H1 (cell line): ENCODE results near the gene ADAT3. TPM values are rescaled to one million over a fixed set of nuclear protein-coding genes. Genes with fewer than 3 reads are reported as not detected.

Experiments
- CTCF ChIA-PET: fragments of 300-600 bp; sonication (Branson Sonifier 250); formaldehyde crosslinking; loops from one replicate; lab custom pipeline; 2021; ENCODE audit not compliant: partially characterized antibody; lab: Charles Lee
- POLR2A ChIA-PET: fragments of 300-600 bp; sonication (Branson Sonifier 250); formaldehyde crosslinking; loops from one replicate; lab custom pipeline; 2021; ENCODE audit warnings: inconsistent platforms; ENCODE audit not compliant: partially characterized antibody; lab: Charles Lee
- DNase-seq, 2 experiments: peaks; one replicate each; pipeline versions ENCODE4 v3.0.0 to v3.0.0-alpha.2; 2010 to 2022; ENCODE audit warnings: low spot score in 2 of 2, low read depth in 1 of 2, mixed read lengths in 1 of 2
- FAIRE-seq: peaks from 2 replicates; lab custom pipeline; 2011; peaks lifted over from hg19 to GRCh38; lab: Jason Lieb, UNC
- H2AFZ ChIP-seq: 2 replicates; pipeline ENCODE4 v1.8.1; 2012; ENCODE audit warnings: low read length, inconsistent platforms
- H2AK5ac ChIP-seq: 2 replicates; pipeline ENCODE4 v1.6.1; 2013; ENCODE audit warnings: low read depth, low read length
- H2BK120ac ChIP-seq: replicated peaks from 2 replicates; pipeline ENCODE3; 2013; ENCODE audit warnings: low read depth, low read length, inconsistent platforms
- H2BK12ac ChIP-seq: 2 replicates; pipeline ENCODE4 v1.6.1; 2013; ENCODE audit warnings: low read depth, low read length
- H2BK15ac ChIP-seq: 2 replicates; pipeline ENCODE4 v1.6.1; 2013; ENCODE audit warnings: low read length
- H2BK20ac ChIP-seq: 2 replicates; pipeline ENCODE4 v1.6.1; 2013; ENCODE audit warnings: low read length
- H2BK5ac ChIP-seq: 2 replicates; pipeline ENCODE4 v1.6.1; 2013; ENCODE audit warnings: low read depth, low read length
- H3K14ac ChIP-seq: 2 replicates; pipeline ENCODE4 v1.6.1; 2013; ENCODE audit warnings: inconsistent platforms; ENCODE audit not compliant: insufficient read length
- H3K18ac ChIP-seq: 2 replicates; pipeline ENCODE4 v1.6.1; 2013; ENCODE audit warnings: low read length; ENCODE audit errors: extremely low read depth
- H3K23ac ChIP-seq: 2 replicates; pipeline ENCODE4 v1.6.1; 2013; ENCODE audit warnings: inconsistent platforms; ENCODE audit not compliant: insufficient read length
- H3K23me2 ChIP-seq: 2 replicates; pipeline ENCODE4 v1.6.1; 2013; ENCODE audit warnings: low read depth, low read length
- H3K27ac ChIP-seq: 2 replicates; pipeline ENCODE4 v1.6.1; 2011; ENCODE audit warnings: low read depth, low read length, inconsistent platforms
- H3K27me3 ChIP-seq, 4 experiments: replicated peaks in 1 of 4; 1 replicate in 1 of 4; 2 replicates in 3 of 4; pipeline versions ENCODE4 v1.6.1 to v1.8.1; 2011 to 2013; ENCODE audit warnings: low read length in 3 of 4, mild to moderate bottlenecking in 3 of 4, inconsistent platforms in 2 of 4, mixed read lengths in 2 of 4, moderate library complexity in 1 of 4; ENCODE audit not compliant: control insufficient read depth in 3 of 4, insufficient read depth in 3 of 4; ENCODE audit errors: extremely low read depth in 1 of 4
- H3K36me3 ChIP-seq, 4 experiments: 2 replicates each; pipeline versions ENCODE4 v1.6.1 to v1.8.1; 2011 to 2013; ENCODE audit warnings: mild to moderate bottlenecking in 4 of 4, low read length in 3 of 4, moderate library complexity in 2 of 4, control low read depth in 1 of 4, inconsistent platforms in 1 of 4; ENCODE audit not compliant: insufficient read depth in 4 of 4, control insufficient read depth in 2 of 4
- H3K4ac ChIP-seq: replicated peaks from 2 replicates; pipeline ENCODE3; 2013; ENCODE audit warnings: low read length, low read depth, mixed read lengths, inconsistent platforms; ENCODE audit not compliant: insufficient read length
- H3K4me1 ChIP-seq, 4 experiments: replicated peaks in 1 of 4; 1 replicate in 1 of 4; 2 replicates in 3 of 4; pipeline versions ENCODE4 v1.6.1 to v1.8.1; 2011 to 2013; ENCODE audit warnings: low read length in 3 of 4, inconsistent platforms in 2 of 4, mixed read lengths in 1 of 4; ENCODE audit not compliant: insufficient read depth in 4 of 4, control insufficient read depth in 3 of 4
- H3K4me2 ChIP-seq, 2 experiments: 2 replicates each; pipeline versions ENCODE4 v1.6.1 to v1.8.1; 2011 to 2013; ENCODE audit warnings: low read depth in 2 of 2, low read length in 2 of 2, control low read depth in 1 of 2, inconsistent platforms in 1 of 2, mild to moderate bottlenecking in 1 of 2; ENCODE audit not compliant: insufficient read depth in 1 of 2
- H3K4me3 ChIP-seq, 4 experiments: fragments of 200-600, 300-600 bp in 1 of 4; sonication (generic), shearing (Covaris generic), sonication (Bioruptor Twin) in 1 of 4; 2 replicates each; pipeline versions ENCODE4 v1.5.1 to v1.8.1; 2011 to 2016; ENCODE audit warnings: low read length in 4 of 4, low read depth in 3 of 4, control low read depth in 2 of 4, inconsistent platforms in 2 of 4, mild to moderate bottlenecking in 2 of 4, mixed read lengths in 1 of 4, moderate library complexity in 1 of 4; ENCODE audit not compliant: insufficient read depth in 2 of 4; ENCODE audit errors: extremely low read depth in 1 of 4
- H3K56ac ChIP-seq: replicated peaks from 2 replicates; pipeline ENCODE3; 2013; ENCODE audit warnings: low read depth, mild to moderate bottlenecking, mixed read lengths, low read length, inconsistent platforms; ENCODE audit not compliant: insufficient read length
- H3K79me1 ChIP-seq: 2 replicates; pipeline ENCODE4 v1.6.1; 2013; ENCODE audit warnings: low read depth, low read length, control low read depth
- H3K79me2 ChIP-seq, 2 experiments: 2 replicates each; pipeline versions ENCODE4 v1.6.1 to v1.8.1; 2012 to 2013; ENCODE audit warnings: low read length in 2 of 2, mild to moderate bottlenecking in 2 of 2, inconsistent platforms in 1 of 2; ENCODE audit not compliant: insufficient read depth in 2 of 2, control insufficient read depth in 1 of 2
- H3K9ac ChIP-seq, 4 experiments: replicated peaks in 1 of 4; 1 replicate in 1 of 4; 2 replicates in 3 of 4; pipeline versions ENCODE4 v1.6.1 to v1.8.1; 2011 to 2013; ENCODE audit warnings: low read depth in 3 of 4, low read length in 3 of 4, control low read depth in 2 of 4, mild to moderate bottlenecking in 2 of 4, moderate library complexity in 2 of 4, inconsistent platforms in 1 of 4; ENCODE audit errors: extremely low read depth in 1 of 4
- H3K9me3 ChIP-seq, 2 experiments: 2 replicates each; pipeline versions ENCODE4 v1.6.1 to v1.8.1; 2012 to 2013; ENCODE audit warnings: mild to moderate bottlenecking in 2 of 2, moderate library complexity in 2 of 2, control low read depth in 1 of 2, inconsistent platforms in 1 of 2, low read depth in 1 of 2, low read length in 1 of 2, mixed read lengths in 1 of 2; ENCODE audit not compliant: insufficient read depth in 2 of 2
- H4K20me1 ChIP-seq, 2 experiments: replicated peaks in 1 of 2; 2 replicates each; pipeline versions ENCODE3 to v1.8.1; 2011 to 2013; ENCODE audit warnings: inconsistent platforms in 2 of 2, low read length in 2 of 2, mild to moderate bottlenecking in 1 of 2; ENCODE audit not compliant: insufficient read depth in 2 of 2, control insufficient read depth in 1 of 2
- H4K5ac ChIP-seq: 2 replicates; pipeline ENCODE4 v1.6.1; 2013; ENCODE audit warnings: low read length, low read depth, mixed read lengths, inconsistent platforms; ENCODE audit not compliant: insufficient read length
- H4K8ac ChIP-seq: 2 replicates; pipeline ENCODE4 v1.8.0; 2013; ENCODE audit warnings: mild to moderate bottlenecking, moderate library complexity, low read length, inconsistent platforms; ENCODE audit not compliant: insufficient read depth; ENCODE audit errors: extremely low read depth
- H4K91ac ChIP-seq: replicated peaks from 2 replicates; pipeline ENCODE3; 2013; ENCODE audit warnings: low read length, mixed read lengths, inconsistent platforms; ENCODE audit not compliant: insufficient read length
- SIX5 ChIP-seq: IDR thresholded peaks from 2 replicates; pipeline ENCODE4 v1.6.1; 2011; ENCODE audit warnings: mild to moderate bottlenecking, low read depth, low read length
- WGBS, 2 experiments: shearing (Covaris generic) in 1 of 2; methylation state at CpG; one replicate each; pipeline versions ENCODE4 v1.1.6 to v1.1.7; 2013 to 2015; ENCODE audit warnings: low lambda C conversion rate in 2 of 2, mixed read lengths in 2 of 2, inconsistent platforms in 1 of 2, low coverage in 1 of 2, missing lambda C conversion rate in 1 of 2; ENCODE audit not compliant: insufficient replicate concordance in 2 of 2, insufficient coverage in 1 of 2, insufficient read length in 1 of 2; ENCODE audit errors: extremely low coverage in 1 of 2, missing lambda C conversion rate in 1 of 2; 5-methylcytosine and 5-hydroxymethylcytosine counted together
- polyA plus RNA-seq, 7 experiments: library from polyadenylated mRNA; depleted of rRNA in 3 of 7; stranded (reverse) in 5 of 7; unstranded in 2 of 7; fragments of >200 nt in 5 of 7; fragments of 200-250 nt in 2 of 7; gene quantifications; 1 replicate in 5 of 7; 2 replicates in 1 of 7; 4 replicates in 1 of 7; pipeline versions ENCODE4 v1.2.1 to v1.2.3, GENCODE V29; 2011 to 2013; ENCODE audit warnings: missing spikeins in 2 of 7, mixed read lengths in 2 of 7
- total RNA-seq: library from RNA; stranded (reverse); fragmentation: NEBNext Ultra II Directional; extraction: Animal tissue kit (Norgen Biotek cat#: 25700); gene quantifications from 2 replicates; pipeline ENCODE4 v1.2.1, GENCODE V29; 2021

ADAT3 gene
- total and polyA plus RNA-seq, 2 of the 8 experiments (the other 6 are each of a cell fraction or from before 2014, with no cell fraction given) = 5.4 to 10.8 TPM

GRCh38 chr19:1918975-1919374 lies 13.8 kb downstream of the ADAT3 start:
- no peak overlapping the region for H3K9ac ChIP-seq
- POLR2A ChIA-PET = interaction anchor here (0.8 kb wide), 1 partner anchor 9 kb away, joined by 3 read pairs; no protein-coding TSS in a partner anchor
- no peak overlapping the region for H2AFZ ChIP-seq
- H3K18ac ChIP-seq = no peak overlapping the region
- no peak overlapping the region for H2BK20ac ChIP-seq
- FAIRE-seq = no peak
- H3K9me3 ChIP-seq = no peaks in the 10 kb centered on the region
- H2BK120ac ChIP-seq = no peak overlapping the region
- no peak overlapping the region for H4K91ac ChIP-seq
- no peak overlapping the region for H3K27ac ChIP-seq
- H2BK12ac ChIP-seq = no peak overlapping the region
- no peak overlapping the region for H3K56ac ChIP-seq
- no peak overlapping the region for H3K4ac ChIP-seq
- H3K4me2 ChIP-seq = no peak overlapping the region
- H4K5ac ChIP-seq = no peak overlapping the region
- H3K79me1 ChIP-seq = peaks cover 7% of the 10 kb centered on the region
- peaks cover 0 to 7% of the 10 kb centered on the region in 2 experiments; a peak in 1 of 4 replicates for H3K79me2 ChIP-seq
- DNase-seq = no peak
- peak overlapping the region; percentile 51; the same call in 1 of the 2 replicates for H4K8ac ChIP-seq
- CTCF ChIA-PET = interaction anchor here (0.7 to 6.5 kb wide), 7 partner anchors 9 to 1137 kb away, joined by 3 to 39 read pairs (median 5); no protein-coding TSS in a partner anchor
- no peak overlapping the region for H3K4me3 ChIP-seq
- H2BK5ac ChIP-seq = no peak overlapping the region
- peaks cover 12 to 44% (median 28%) of the 10 kb centered on the region in 4 experiments; a peak in 7 of 8 replicates for H3K36me3 ChIP-seq
- no peak for TF ChIP-seq SIX5
- peaks cover 5 to 15% of the 10 kb centered on the region in 2 experiments for H4K20me1 ChIP-seq
- 96% methylated on average over 28 of the region's 28 CpGs; no CpG with 5 or more reads in 1 of the 2 experiments for WGBS, 2 experiments
- no peak overlapping the region for H2BK15ac ChIP-seq
- no peak overlapping the region for H2AK5ac ChIP-seq
- H3K4me1 ChIP-seq = no peaks in the 10 kb centered on the region
- H3K23me2 ChIP-seq = no peaks in the 10 kb centered on the region
- no peak overlapping the region for H3K14ac ChIP-seq
- no peaks in the 10 kb centered on the region for H3K27me3 ChIP-seq
- H3K23ac ChIP-seq = no peak overlapping the region
